Endodermal cell (in vitro differentiated cells): ENCODE results near the gene BAD. TPM values are rescaled to one million over a fixed set of nuclear protein-coding genes. Genes with fewer than 3 reads are reported as not detected.

Experiments
- DNase-seq: peaks from one replicate; pipeline ENCODE4 v3.0.0-alpha.2; 2017
- H3K27ac ChIP-seq: 2 replicates; pipeline ENCODE4 v1.5.1; 2013; ENCODE audit warnings: mild to moderate bottlenecking, low read depth, low read length, moderate library complexity
- H3K27me3 ChIP-seq: 2 replicates; pipeline ENCODE4 v1.6.1; 2013; ENCODE audit warnings: mild to moderate bottlenecking, low read length, moderate library complexity; ENCODE audit not compliant: insufficient read depth, control insufficient read depth, poor library complexity, severe bottlenecking
- H3K36me3 ChIP-seq: 2 replicates; pipeline ENCODE4 v1.7.0; 2013; ENCODE audit warnings: mild to moderate bottlenecking, low read length, moderate library complexity; ENCODE audit not compliant: control insufficient read depth, insufficient read depth
- H3K4me1 ChIP-seq: one replicate; pipeline ENCODE4 v1.7.0; 2013; ENCODE audit warnings: low read length; ENCODE audit not compliant: control insufficient read depth, insufficient read depth
- H3K4me3 ChIP-seq: 2 replicates; pipeline ENCODE4 v1.5.1; 2013; ENCODE audit warnings: mild to moderate bottlenecking, low read length, moderate library complexity
- H3K9ac ChIP-seq: 2 replicates; pipeline ENCODE4 v1.6.1; 2013; ENCODE audit warnings: mild to moderate bottlenecking, low read length, moderate library complexity; ENCODE audit not compliant: poor library complexity, severe bottlenecking; ENCODE audit errors: extremely low read depth
- H3K9me3 ChIP-seq: 2 replicates; pipeline ENCODE4 v1.6.1; 2013; ENCODE audit warnings: mild to moderate bottlenecking, low read length, moderate library complexity; ENCODE audit not compliant: control insufficient read depth
- H3K27ac Mint-ChIP-seq: 2 replicates; pipeline ENCODE4 v1.8.0; 2020; ENCODE audit warnings: mixed read lengths
- H3K27me3 Mint-ChIP-seq: 2 replicates; pipeline ENCODE4 v1.8.0; 2021; ENCODE audit warnings: mild to moderate bottlenecking, mixed read lengths; ENCODE audit not compliant: insufficient read depth
- H3K36me3 Mint-ChIP-seq: 2 replicates; pipeline ENCODE4 v1.8.0; 2020; ENCODE audit warnings: low read depth, mixed read lengths
- H3K4me1 Mint-ChIP-seq: 2 replicates; pipeline ENCODE4 v1.8.0; 2020; ENCODE audit warnings: mixed read lengths
- H3K4me3 Mint-ChIP-seq: 2 replicates; pipeline ENCODE4 v1.8.0; 2020; ENCODE audit warnings: mild to moderate bottlenecking, moderate library complexity, mixed read lengths
- H3K9me3 Mint-ChIP-seq: 2 replicates; pipeline ENCODE4 v1.8.0; 2020; ENCODE audit warnings: mild to moderate bottlenecking, mixed read lengths
- CTCF ChIP-seq: fragments of 200-600 bp; sonication (generic); conservative IDR thresholded peaks from 2 replicates; pipeline ENCODE4 v1.5.0; 2021; ENCODE audit warnings: antibody characterized with exemption, mild to moderate bottlenecking
- WGBS, 2 experiments: methylation state at CpG; one replicate each; pipeline versions ENCODE4 v1.1.5 to v1.1.7; 2013; ENCODE audit warnings: missing lambda C conversion rate in 2 of 2, mixed read lengths in 1 of 2; ENCODE audit not compliant: insufficient coverage in 1 of 2, insufficient read length in 1 of 2; 5-methylcytosine and 5-hydroxymethylcytosine counted together
- long read RNA-seq, 4 experiments: library from polyadenylated mRNA in 2 of 4; library from RNA in 1 of 4; library from capped mRNA in 1 of 4; stranded (forward) in 3 of 4; unstranded in 1 of 4; transcript quantifications; one replicate each; pipeline ENCODE4 v2.0.0, GENCODE V29; 2020 to 2021; ENCODE audit warnings: inconsistent platforms in 1 of 4
- polyA plus RNA-seq, 2 experiments: library from polyadenylated mRNA; stranded (reverse); fragments of 50-300 nt; gene quantifications; one replicate each; pipeline ENCODE4 v1.2.3, GENCODE V29; 2013
- total RNA-seq, 2 donors: library from RNA; stranded (reverse); fragmentation: NEBNext Ultra II Directional in 1 of 2; extraction: Animal tissue kit (Norgen Biotek cat#: 25700) in 1 of 2; gene quantifications; 2 replicates in 1 of 2; 3 replicates in 1 of 2; pipeline ENCODE4 v1.2.1, GENCODE V29; 2021

BAD gene
- total RNA-seq = 10 to 100 TPM; 42.3 to 48.2 TPM
- polyA plus RNA-seq (2013, experiment 1 of 2) = 43.5 TPM
- 42.9 TPM for polyA plus RNA-seq (2013, experiment 2 of 2)
- long read RNA-seq, experiment 1, transcript BAD-203 (3 exons, 1,157 nt) = major isoform, 24 of 45 reads
- long read RNA-seq, experiment 1, transcript BAD-201 (4 exons, 929 nt) = minor isoform, 14 of 45 reads
- long read RNA-seq, experiment 1, partial matches to known transcripts = 2 of 45 reads
- long read RNA-seq, experiment 1, other reads (novel, unspliced or antisense) = 1 of 45 reads
- long read RNA-seq, experiment 2, transcript BAD-201 (4 exons, 929 nt) = major isoform, 61 of 75 reads
- long read RNA-seq, experiment 2, transcript BAD-203 (3 exons, 1,157 nt) = minor isoform, 8 of 75 reads
- long read RNA-seq, experiment 2, partial matches to known transcripts = 0 of 75 reads
- long read RNA-seq, experiment 2, other reads (novel, unspliced or antisense) = 3 of 75 reads
- long read RNA-seq, experiment 3, transcript BAD-203 (3 exons, 1,157 nt) = minor isoform, 13 of 60 reads
- long read RNA-seq, experiment 3, transcript BAD-201 (4 exons, 929 nt) = major isoform, 43 of 60 reads
- long read RNA-seq, experiment 3, partial matches to known transcripts = 0 of 60 reads
- long read RNA-seq, experiment 3, other reads (novel, unspliced or antisense) = 3 of 60 reads
- long read RNA-seq, experiment 4, transcript BAD-203 (3 exons, 1,157 nt) = minor isoform, 17 of 117 reads
- long read RNA-seq, experiment 4, transcript BAD-201 (4 exons, 929 nt) = major isoform, 94 of 117 reads
- long read RNA-seq, experiment 4, partial matches to known transcripts = 0 of 117 reads
- long read RNA-seq, experiment 4, other reads (novel, unspliced or antisense) = 4 of 117 reads

GRCh38 chr11:64284048-64284961 lies at the start of gene BAD:
TSS of gene BAD (minus strand) at chr11:64284665. CDS start at chr11:64284368, 297 bp downstream.
- H3K9ac ChIP-seq = peak within 1 kb of the TSS; percentile 77
- peak; percentile 99 for DNase-seq
- Mint-ChIP-seq H3K9me3 (no peaks in the 10 kb centered on the region), H3K4me3 (peak within 1 kb of the TSS; percentile 69), H3K4me1 (peaks cover 4% of the 10 kb centered on the region), H3K36me3 (peaks cover 18% of the 10 kb centered on the region), H3K27me3 (peaks cover 8% of the 10 kb centered on the region), H3K27ac (peak within 1 kb of the TSS; percentile 87)
- TF ChIP-seq CTCF = no peak
- peaks cover under 1% of the 10 kb centered on the region for H3K27me3 ChIP-seq
- H3K27ac ChIP-seq = peak within 1 kb of the TSS; percentile 9
- H3K4me1 ChIP-seq = no peaks in the 10 kb centered on the region
- peaks cover 10% of the 10 kb centered on the region for H3K36me3 ChIP-seq
- no peaks in the 10 kb centered on the region for H3K9me3 ChIP-seq
- peak within 1 kb of the TSS; percentile 84 for H3K4me3 ChIP-seq
- 10 to 14% methylated on average over 21 to 44 of the region's 44 CpGs for WGBS, 2 experiments

- Histone ChIP-seq H3K9ac (no peak overlapping the region), H3K4me3 (no peak overlapping the region), H3K27ac (no peak overlapping the region), H3K9me3 (no peaks in the 10 kb centered on the region), H3K36me3 (no peaks in the 10 kb centered on the region), H3K27me3 (no peaks in the 10 kb centered on the region), H3K4me1 (no peaks in the 10 kb centered on the region)
- Mint-ChIP-seq H3K9me3 (no peaks in the 10 kb centered on the region), H3K27ac (no peak overlapping the region), H3K27me3 (peaks cover 2% of the 10 kb centered on the region), H3K4me3 (no peak overlapping the region), H3K36me3 (no peaks in the 10 kb centered on the region), H3K4me1 (peaks cover 10% of the 10 kb centered on the region)
- 89 to 97% methylated on average over 7 to 8 of the region's 8 CpGs for WGBS, 2 experiments
- TF ChIP-seq CTCF = no peak
- no peak for DNase-seq
Observed at GRCh38 chr11:64333556-64333955, 49.1 kb upstream of the BAD start.
